Spinal cord (tissue), 10 donors: ENCODE results near the gene IFIT5. TPM values are rescaled to one million over a fixed set of nuclear protein-coding genes. Genes with fewer than 3 reads are reported as not detected.
"Not testable (repeated sequence)": the region's sequence is repeated elsewhere in the genome, so short reads cannot be mapped to it uniquely, and the experiment has no call there.

Experiments used
- DNase-seq, 6 donors: peaks; one replicate each; pipeline versions ENCODE4 v3.0.0 to v3.0.0-alpha.2; 2013 to 2015; ENCODE audit warnings: low spot score in 6 of 6, low read depth in 4 of 6
- H3K27ac ChIP-seq: one replicate; pipeline ENCODE4 v1.5.1; 2013; ENCODE audit warnings: low read depth, low read length, control low read depth
- H3K27me3 ChIP-seq: one replicate; pipeline ENCODE4 v1.6.1; 2013; ENCODE audit warnings: low read length; ENCODE audit not compliant: control insufficient read depth, insufficient read depth
- H3K36me3 ChIP-seq: one replicate; pipeline ENCODE4 v1.6.1; 2013; ENCODE audit warnings: low read length; ENCODE audit not compliant: control insufficient read depth, insufficient read depth
- H3K4me1 ChIP-seq: one replicate; pipeline ENCODE4 v1.6.1; 2013; ENCODE audit warnings: low read length; ENCODE audit not compliant: control insufficient read depth, insufficient read depth
- H3K4me3 ChIP-seq: one replicate; pipeline ENCODE4 v1.5.1; 2013; ENCODE audit warnings: low read depth, low read length, control low read depth
- H3K9me3 ChIP-seq: one replicate; pipeline ENCODE4 v1.6.1; 2013; ENCODE audit warnings: low read length; ENCODE audit not compliant: control insufficient read depth, insufficient read depth
- WGBS: methylation state at CpG from one replicate; pipeline ENCODE4 v1.1.5; 2013; ENCODE audit warnings: missing lambda C conversion rate; ENCODE audit not compliant: insufficient coverage; 5-methylcytosine and 5-hydroxymethylcytosine counted together
- polyA plus RNA-seq, 2 donors: library from polyadenylated mRNA; unstranded; fragments of 120-200 nt; gene quantifications; one replicate each; pipeline ENCODE4 v1.2.1, GENCODE V29; 2013; ENCODE audit not compliant: insufficient read length in 2 of 2
- total RNA-seq, 2 donors: library from RNA; depleted of rRNA in 1 of 2; stranded (reverse); fragments of 120-200 nt in 1 of 2; fragments of >200 nt in 1 of 2; gene quantifications; one replicate each; pipeline versions ENCODE4 v1.2.3 to v1.2.4, GENCODE V29; 2013 to 2014
- donor health status: healthy.

Gene IFIT5
- total and polyA plus RNA-seq, 4 donors = 19.3 to 44.8 (median 29.9) TPM

GRCh38 chr10:89377705-89378637 is 36.4 kb upstream of the IFIT5 start, which contains the start of gene IFIT1B:
TSS of gene IFIT1B (plus strand) at chr10:89378056. CDS start at chr10:89378136, 80 bp downstream.
- no peak within 1 kb of the TSS for H3K4me3 ChIP-seq
- DNase-seq = no peak
- H3K27ac ChIP-seq = no peak within 1 kb of the TSS
- H3K4me1 ChIP-seq = peaks cover 4% of the 10 kb centered on the region
- no peaks in the 10 kb centered on the region for H3K36me3 ChIP-seq
- H3K27me3 ChIP-seq = no peaks in the 10 kb centered on the region
- no peaks in the 10 kb centered on the region for H3K9me3 ChIP-seq
- WGBS = 86% methylated on average over 5 of the region's 5 CpGs

GRCh38 chr10:89379103-89379502 is 35.3 kb upstream of the IFIT5 start:
- Histone ChIP-seq H3K4me1 (peaks cover 4% of the 10 kb centered on the region), H3K36me3 (no peaks in the 10 kb centered on the region), H3K9me3 (no peaks in the 10 kb centered on the region), H3K27ac (no peak overlapping the region), H3K4me3 (no peak overlapping the region), H3K27me3 (no peaks in the 10 kb centered on the region)
- DNase-seq = no peak

- Histone ChIP-seq H3K36me3 (no peaks in the 10 kb centered on the region), H3K4me3 (no peak overlapping the region)
Observed at GRCh38 chr10:89382757-89383156, 31.6 kb upstream of the IFIT5 start.

GRCh38 chr10:89384474-89385340 is 29.7 kb upstream of the IFIT5 start:
- Histone ChIP-seq H3K36me3 (no peaks in the 10 kb centered on the region), H3K4me3 (no peak overlapping the region), H3K9me3 (no peaks in the 10 kb centered on the region), H3K4me1 (no peaks in the 10 kb centered on the region), H3K27me3 (no peaks in the 10 kb centered on the region), H3K27ac (no peak overlapping the region)
- 67% methylated on average over 2 of the region's 4 CpGs for WGBS
- DNase-seq = no peak

More at GRCh38 chr10:89382757-89383156, 31.6 kb upstream of the IFIT5 start:
- WGBS = no CpG with 5 or more reads among the region's 1 CpG
- Histone ChIP-seq H3K27me3 (no peaks in the 10 kb centered on the region), H3K27ac (no peak overlapping the region), H3K9me3 (no peaks in the 10 kb centered on the region), H3K4me1 (no peaks in the 10 kb centered on the region)
- no peak for DNase-seq

GRCh38 chr10:89388806-89389205 is 25.6 kb upstream of the IFIT5 start:
- no peak overlapping the region for H3K27ac ChIP-seq
- H3K4me1 ChIP-seq = peaks cover 5% of the 10 kb centered on the region
- WGBS = no CpG with 5 or more reads among the region's 2 CpGs
- no peak for DNase-seq
- no peak overlapping the region for H3K4me3 ChIP-seq
- no peaks in the 10 kb centered on the region for H3K9me3 ChIP-seq
- no peaks in the 10 kb centered on the region for H3K27me3 ChIP-seq
- H3K36me3 ChIP-seq = no peaks in the 10 kb centered on the region

GRCh38 chr10:89389254-89389653 is 25.1 kb upstream of the IFIT5 start:
- DNase-seq = peak in 2 of 6 donors; percentile 62 to 81

GRCh38 chr10:89390476-89391225 is 23.7 kb upstream of the IFIT5 start:
- WGBS = 36% methylated on average over 5 of the region's 5 CpGs
- Histone ChIP-seq H3K4me3 (no peak overlapping the region), H3K27ac (peak overlapping the region; percentile 76), H3K4me1 (peaks cover 5% of the 10 kb centered on the region), H3K9me3 (no peaks in the 10 kb centered on the region), H3K27me3 (no peaks in the 10 kb centered on the region), H3K36me3 (no peaks in the 10 kb centered on the region)
- peak in 2 of 6 donors; percentile 70 to 81 for DNase-seq

More at GRCh38 chr10:89389254-89389653, 25.1 kb upstream of the IFIT5 start:
- H3K36me3 ChIP-seq = no peaks in the 10 kb centered on the region
- H3K9me3 ChIP-seq = no peaks in the 10 kb centered on the region
- H3K27ac ChIP-seq = no peak overlapping the region
- no peak overlapping the region for H3K4me3 ChIP-seq
- no CpG with 5 or more reads among the region's 1 CpG for WGBS
- H3K4me1 ChIP-seq = peaks cover 5% of the 10 kb centered on the region
- no peaks in the 10 kb centered on the region for H3K27me3 ChIP-seq

- not testable (repeated sequence) for DNase-seq, H3K4me1 ChIP-seq, H3K36me3 ChIP-seq, H3K27me3 ChIP-seq, H3K9me3 ChIP-seq, H3K4me3 ChIP-seq
- WGBS = no CpG with 5 or more reads among the region's 4 CpGs
- peak overlapping the region; percentile 76 for H3K27ac ChIP-seq
Observed at GRCh38 chr10:89391226-89391576, 23.2 kb upstream of the IFIT5 start.
